ENCODE measurements around the gene LRP8.

- TF ChIP-seq CTCF (IDR thresholded peaks at IDR 0.05) = no peak
- TF ChIP-seq POLR2AphosphoS5 (IDR thresholded peaks at IDR 0.05) = no peak
- TF ChIP-seq POLR2A (IDR thresholded peaks at IDR 0.05) = no peak
Measured at GRCh38 chr1:53314096-53314495, 13.8 kb downstream of the LRP8 start.

Data from stomach (tissue), 4 donors.